Measurements from ENCODE around the gene KDM8. TPM values are rescaled to one million over a fixed set of nuclear protein-coding genes. Genes with fewer than 3 reads are reported as not detected.

KDM8 gene
- total RNA-seq, 1 donor from 2014 or later, result 12.5 TPM

GRCh38 chr16:27251541-27252205 is 48.3 kb downstream of the KDM8 start:
- H3K27me3 Mint-ChIP-seq, result no peaks in the 10 kb centered on the region
- no peak for DNase-seq (ENCODE audit: low spot score, unreplicated experiment)
- TF ChIP-seq CTCF (IDR thresholded peaks at IDR 0.05; ENCODE audit: unreplicated experiment), result no peak
- H3K4me3 Mint-ChIP-seq (ENCODE audit: low read depth), result no peak overlapping the region
- no peak overlapping the region for H3K27ac Mint-ChIP-seq
- no peaks in the 10 kb centered on the region for H3K9me3 Mint-ChIP-seq (ENCODE audit: low read depth)
- H3K36me3 Mint-ChIP-seq (ENCODE audit: insufficient read depth), result peaks cover 7% of the 10 kb centered on the region
- H3K4me1 Mint-ChIP-seq (ENCODE audit: low read depth), result peaks cover 2% of the 10 kb centered on the region

- Mint-ChIP-seq H3K27me3 (no peaks in the 10 kb centered on the region), H3K4me3 (ENCODE audit: low read depth) (no peak overlapping the region), H3K4me1 (ENCODE audit: low read depth) (peaks cover 2% of the 10 kb centered on the region), H3K36me3 (ENCODE audit: insufficient read depth) (peaks cover 7% of the 10 kb centered on the region), H3K9me3 (ENCODE audit: low read depth) (no peaks in the 10 kb centered on the region), H3K27ac (no peak overlapping the region)
- DNase-seq (ENCODE audit: low spot score, unreplicated experiment), result no peak
- TF ChIP-seq CTCF (IDR thresholded peaks at IDR 0.05; ENCODE audit: unreplicated experiment), result no peak
Observed at GRCh38 chr16:27252206-27252585, 48.9 kb downstream of the KDM8 start.

GRCh38 chr16:27253526-27253930 is 50.2 kb downstream of the KDM8 start:
- H3K4me1 Mint-ChIP-seq (ENCODE audit: low read depth), result peaks cover 4% of the 10 kb centered on the region
- no peak overlapping the region for H3K27ac Mint-ChIP-seq
- TF ChIP-seq CTCF (IDR thresholded peaks at IDR 0.05; ENCODE audit: unreplicated experiment), result no peak
- no peaks in the 10 kb centered on the region for H3K9me3 Mint-ChIP-seq (ENCODE audit: low read depth)
- DNase-seq (ENCODE audit: low spot score, unreplicated experiment), result no peak
- H3K27me3 Mint-ChIP-seq, result no peaks in the 10 kb centered on the region
- no peak overlapping the region for H3K4me3 Mint-ChIP-seq (ENCODE audit: low read depth)
- H3K36me3 Mint-ChIP-seq (ENCODE audit: insufficient read depth), result peaks cover 7% of the 10 kb centered on the region

GRCh38 chr16:27254262-27254811 is 51.0 kb downstream of the KDM8 start:
- Mint-ChIP-seq H3K4me1 (ENCODE audit: low read depth) (peaks cover 7% of the 10 kb centered on the region), H3K27me3 (no peaks in the 10 kb centered on the region), H3K4me3 (ENCODE audit: low read depth) (no peak overlapping the region), H3K9me3 (ENCODE audit: low read depth) (no peaks in the 10 kb centered on the region), H3K27ac (no peak overlapping the region), H3K36me3 (ENCODE audit: insufficient read depth) (peaks cover 6% of the 10 kb centered on the region)
- TF ChIP-seq CTCF (IDR thresholded peaks at IDR 0.05; ENCODE audit: unreplicated experiment), result no peak
- DNase-seq (ENCODE audit: low spot score, unreplicated experiment), result no peak

- H3K27ac Mint-ChIP-seq, result no peak overlapping the region
Observed at GRCh38 chr16:27256861-27257260, 53.5 kb downstream of the KDM8 start.

More at GRCh38 chr16:27256861-27257260, 53.5 kb downstream of the KDM8 start:
- H3K27me3 Mint-ChIP-seq, result no peaks in the 10 kb centered on the region
- no peak overlapping the region for H3K4me3 Mint-ChIP-seq (ENCODE audit: low read depth)
- H3K9me3 Mint-ChIP-seq (ENCODE audit: low read depth), result no peaks in the 10 kb centered on the region
- peaks cover 6% of the 10 kb centered on the region for H3K36me3 Mint-ChIP-seq (ENCODE audit: insufficient read depth)
- no peak for DNase-seq (ENCODE audit: low spot score, unreplicated experiment)
- TF ChIP-seq CTCF (IDR thresholded peaks at IDR 0.05; ENCODE audit: unreplicated experiment), result no peak
- peaks cover 11% of the 10 kb centered on the region for H3K4me1 Mint-ChIP-seq (ENCODE audit: low read depth)

All from progenitor cell of endocrine pancreas (in vitro differentiated cells).